Ramos (cell line): Measurements from ENCODE around the gene KCTD20.
"Not testable (repeated sequence)": the region's sequence is repeated elsewhere in the genome, so short reads cannot be mapped to it uniquely, and the experiment has no call there.

Experiments
- in situ Hi-C: fragments of 300-500 bp; cut with MboI; formaldehyde crosslinking; loops from one replicate; pipeline ENCODE4 v1.14.3; 2022; ENCODE audit warnings: low sequenced_read_pairs; ENCODE audit not compliant: unreplicated experiment

Gene KCTD20

GRCh38 chr6:36443471-36444428 is 950 bp downstream of the KCTD20 start:
- in situ Hi-C loops: no loop called here

GRCh38 chr6:36444470-36444869 is 1.7 kb downstream of the KCTD20 start:
- in situ Hi-C loops: no loop called here

- in situ Hi-C loops: no loop called here
Observed at GRCh38 chr6:36445621-36446020, 2.8 kb downstream of the KCTD20 start.

GRCh38 chr6:36449173-36449572 is 6.4 kb downstream of the KCTD20 start:
- in situ Hi-C loops: not testable (repeated sequence)

- in situ Hi-C loops: not testable (repeated sequence)
Observed at GRCh38 chr6:36452897-36453296, 10.1 kb downstream of the KCTD20 start.

GRCh38 chr6:36455486-36456027 is 12.8 kb downstream of the KCTD20 start:
- in situ Hi-C loops: no loop called here

- in situ Hi-C loops: no loop called here
Observed at GRCh38 chr6:36459501-36459900, 16.7 kb downstream of the KCTD20 start.

- in situ Hi-C loops: no loop called here
Observed at GRCh38 chr6:36460916-36461315, 18.1 kb downstream of the KCTD20 start.

- in situ Hi-C loops: no loop called here
Observed at GRCh38 chr6:36461646-36462045, 18.8 kb downstream of the KCTD20 start.

- in situ Hi-C loops: no loop called here
Observed at GRCh38 chr6:36463676-36464075, 20.9 kb downstream of the KCTD20 start.

- in situ Hi-C loops: no loop called here
Observed at GRCh38 chr6:36464233-36464632, 21.4 kb downstream of the KCTD20 start.

- in situ Hi-C loops: no loop called here
Observed at GRCh38 chr6:36467625-36468024, 24.8 kb downstream of the KCTD20 start.

GRCh38 chr6:36469148-36469661 is 26.4 kb downstream of the KCTD20 start:
- in situ Hi-C loops: no loop called here

GRCh38 chr6:36469946-36470345 is 27.1 kb downstream of the KCTD20 start:
- in situ Hi-C loops: no loop called here

GRCh38 chr6:36478051-36478526 is 35.3 kb downstream of the KCTD20 start:
- in situ Hi-C loops: no loop called here

GRCh38 chr6:36479256-36479655 is 36.5 kb downstream of the KCTD20 start:
- in situ Hi-C loops: no loop called here

GRCh38 chr6:36483326-36483725 is 40.5 kb downstream of the KCTD20 start:
- in situ Hi-C loops: not testable (repeated sequence)

GRCh38 chr6:36484736-36485135 is 41.9 kb downstream of the KCTD20 start:
- in situ Hi-C loops: no loop called here

GRCh38 chr6:36487698-36488097 is 44.9 kb downstream of the KCTD20 start:
- in situ Hi-C loops: no loop called here

GRCh38 chr6:36488221-36488620 is 45.4 kb downstream of the KCTD20 start:
- in situ Hi-C loops: no loop called here

- in situ Hi-C loops: no loop called here
Observed at GRCh38 chr6:36489426-36489825, 46.6 kb downstream of the KCTD20 start.
